Nasal cavity respiratory epithelium epithelial cell of viscerocranial mucosa (primary cell): ENCODE results near the gene PXDN. TPM values are rescaled to one million over a fixed set of nuclear protein-coding genes. Genes with fewer than 3 reads are reported as not detected.

ENCODE experiments used
- total RNA-seq: library from RNA; depleted of rRNA; stranded (reverse); fragments of >200 nt; gene quantifications from 2 replicates; pipeline ENCODE4 v1.2.3, GENCODE V29; 2014

The PXDN gene, protein sequence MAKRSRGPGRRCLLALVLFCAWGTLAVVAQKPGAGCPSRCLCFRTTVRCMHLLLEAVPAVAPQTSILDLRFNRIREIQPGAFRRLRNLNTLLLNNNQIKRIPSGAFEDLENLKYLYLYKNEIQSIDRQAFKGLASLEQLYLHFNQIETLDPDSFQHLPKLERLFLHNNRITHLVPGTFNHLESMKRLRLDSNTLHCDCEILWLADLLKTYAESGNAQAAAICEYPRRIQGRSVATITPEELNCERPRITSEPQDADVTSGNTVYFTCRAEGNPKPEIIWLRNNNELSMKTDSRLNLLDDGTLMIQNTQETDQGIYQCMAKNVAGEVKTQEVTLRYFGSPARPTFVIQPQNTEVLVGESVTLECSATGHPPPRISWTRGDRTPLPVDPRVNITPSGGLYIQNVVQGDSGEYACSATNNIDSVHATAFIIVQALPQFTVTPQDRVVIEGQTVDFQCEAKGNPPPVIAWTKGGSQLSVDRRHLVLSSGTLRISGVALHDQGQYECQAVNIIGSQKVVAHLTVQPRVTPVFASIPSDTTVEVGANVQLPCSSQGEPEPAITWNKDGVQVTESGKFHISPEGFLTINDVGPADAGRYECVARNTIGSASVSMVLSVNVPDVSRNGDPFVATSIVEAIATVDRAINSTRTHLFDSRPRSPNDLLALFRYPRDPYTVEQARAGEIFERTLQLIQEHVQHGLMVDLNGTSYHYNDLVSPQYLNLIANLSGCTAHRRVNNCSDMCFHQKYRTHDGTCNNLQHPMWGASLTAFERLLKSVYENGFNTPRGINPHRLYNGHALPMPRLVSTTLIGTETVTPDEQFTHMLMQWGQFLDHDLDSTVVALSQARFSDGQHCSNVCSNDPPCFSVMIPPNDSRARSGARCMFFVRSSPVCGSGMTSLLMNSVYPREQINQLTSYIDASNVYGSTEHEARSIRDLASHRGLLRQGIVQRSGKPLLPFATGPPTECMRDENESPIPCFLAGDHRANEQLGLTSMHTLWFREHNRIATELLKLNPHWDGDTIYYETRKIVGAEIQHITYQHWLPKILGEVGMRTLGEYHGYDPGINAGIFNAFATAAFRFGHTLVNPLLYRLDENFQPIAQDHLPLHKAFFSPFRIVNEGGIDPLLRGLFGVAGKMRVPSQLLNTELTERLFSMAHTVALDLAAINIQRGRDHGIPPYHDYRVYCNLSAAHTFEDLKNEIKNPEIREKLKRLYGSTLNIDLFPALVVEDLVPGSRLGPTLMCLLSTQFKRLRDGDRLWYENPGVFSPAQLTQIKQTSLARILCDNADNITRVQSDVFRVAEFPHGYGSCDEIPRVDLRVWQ (N-terminal part only)
- 51.6 and 109 TPM in 2 replicates for total RNA-seq

DNA sequence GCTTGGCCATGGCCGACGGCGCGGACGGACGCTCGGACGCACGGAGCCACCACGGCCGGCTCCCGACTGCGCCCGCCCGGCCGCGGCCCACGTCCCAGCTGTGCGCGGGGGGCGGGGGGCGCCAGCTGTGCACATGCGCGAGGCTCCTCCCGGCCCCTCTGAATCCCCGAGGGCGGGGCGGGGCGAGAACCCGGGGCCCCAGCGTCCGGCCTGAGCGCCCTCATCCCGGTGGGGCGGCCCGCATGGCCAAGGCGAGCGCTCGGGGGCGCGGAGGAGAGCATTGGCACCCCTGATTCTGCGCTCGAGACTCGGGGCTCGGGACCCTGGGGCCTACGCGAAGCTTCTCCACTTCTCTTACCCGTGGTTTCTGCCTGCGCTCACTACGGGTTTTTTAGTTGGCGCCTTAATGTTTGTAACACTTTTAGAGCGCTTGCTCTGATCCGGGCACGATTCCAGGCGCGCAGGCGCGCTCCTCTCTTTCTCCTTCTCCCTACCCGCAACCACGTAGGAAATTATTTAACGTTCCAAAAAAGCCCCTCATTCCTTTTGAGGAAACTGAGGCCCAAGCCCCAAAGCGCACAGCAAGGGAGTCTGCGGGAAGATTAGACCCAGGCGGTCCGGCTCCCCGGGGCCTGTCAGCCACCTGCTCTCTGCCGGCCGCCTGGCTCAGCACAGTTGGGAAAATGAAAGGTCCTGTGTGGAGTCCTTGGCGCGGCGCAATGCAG is at the start of gene PXDN:
PXDN (minus strand) TSS at position 70 of the 725 bp plus-strand sequence; CDS start at position 10, 60 bp downstream.

